ENCODE data around the gene SBF2.

Gene SBF2

GRCh38 chr11:10017911-10018310, 276.1 kb downstream of the SBF2 start:
- DNase-seq (ENCODE audit: low read depth): no peak
- no peak for TF ChIP-seq CTCF (IDR thresholded peaks at IDR 0.05; ENCODE audit: insufficient read depth, low read depth, low read length, missing control alignments)
- H3K4me3 ChIP-seq (ENCODE audit: low read depth, low read length): no peak overlapping the region

DNA sequence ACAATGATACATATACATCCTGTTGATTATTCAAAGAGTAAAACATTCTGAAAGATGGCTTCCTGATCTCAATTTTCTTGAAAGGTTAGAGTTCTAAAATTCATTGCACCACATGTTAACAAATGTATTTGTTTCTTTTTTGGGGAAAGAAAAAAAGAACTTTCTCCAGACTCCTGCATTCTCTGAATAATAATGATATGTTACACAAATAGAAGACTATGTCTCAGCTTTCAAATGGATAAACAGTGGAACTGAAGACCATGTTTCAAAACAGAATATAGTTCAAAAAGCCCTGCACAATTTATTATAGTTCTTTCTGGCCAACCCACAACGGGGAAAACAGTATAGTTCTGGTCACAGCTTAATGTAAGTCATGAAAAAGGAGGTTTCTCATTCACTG, 277.0 kb downstream of the SBF2 start:
- no peak overlapping the region for H3K4me3 ChIP-seq (ENCODE audit: low read depth, low read length)
- DNase-seq (ENCODE audit: low read depth): no peak
- no peak for TF ChIP-seq CTCF (IDR thresholded peaks at IDR 0.05; ENCODE audit: insufficient read depth, low read depth, low read length, missing control alignments)

DNA sequence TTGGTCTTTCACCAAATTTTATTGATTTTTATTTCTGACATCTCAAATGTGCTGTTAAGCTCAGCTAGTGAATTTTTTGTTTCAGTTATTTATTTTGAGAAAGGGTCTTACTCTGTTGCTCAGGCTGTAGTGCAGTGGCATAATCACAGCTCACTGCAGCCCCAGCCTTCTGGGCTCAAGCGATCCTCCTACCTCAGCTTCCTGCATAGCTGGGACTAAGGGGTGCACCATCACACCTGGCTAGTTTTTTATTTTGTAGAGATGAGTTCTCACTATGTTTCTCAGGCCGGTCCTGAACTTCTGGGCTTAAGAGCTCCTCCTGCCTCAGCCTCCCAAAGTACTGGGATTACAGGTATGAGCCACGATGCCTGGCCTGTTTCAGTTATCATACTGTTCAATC, 282.0 kb downstream of the SBF2 start:
- no peak for DNase-seq (ENCODE audit: low read depth)
- no peak for TF ChIP-seq CTCF (IDR thresholded peaks at IDR 0.05; ENCODE audit: insufficient read depth, low read depth, low read length, missing control alignments)
- no peak overlapping the region for H3K4me3 ChIP-seq (ENCODE audit: low read depth, low read length)

GRCh38 chr11:10005955-10006525, 288.0 kb downstream of the SBF2 start:
- no peak for TF ChIP-seq CTCF (IDR thresholded peaks at IDR 0.05; ENCODE audit: insufficient read depth, low read depth, low read length, missing control alignments)
- DNase-seq (ENCODE audit: low read depth): no peak
- no peak overlapping the region for H3K4me3 ChIP-seq (ENCODE audit: low read depth, low read length)

DNA sequence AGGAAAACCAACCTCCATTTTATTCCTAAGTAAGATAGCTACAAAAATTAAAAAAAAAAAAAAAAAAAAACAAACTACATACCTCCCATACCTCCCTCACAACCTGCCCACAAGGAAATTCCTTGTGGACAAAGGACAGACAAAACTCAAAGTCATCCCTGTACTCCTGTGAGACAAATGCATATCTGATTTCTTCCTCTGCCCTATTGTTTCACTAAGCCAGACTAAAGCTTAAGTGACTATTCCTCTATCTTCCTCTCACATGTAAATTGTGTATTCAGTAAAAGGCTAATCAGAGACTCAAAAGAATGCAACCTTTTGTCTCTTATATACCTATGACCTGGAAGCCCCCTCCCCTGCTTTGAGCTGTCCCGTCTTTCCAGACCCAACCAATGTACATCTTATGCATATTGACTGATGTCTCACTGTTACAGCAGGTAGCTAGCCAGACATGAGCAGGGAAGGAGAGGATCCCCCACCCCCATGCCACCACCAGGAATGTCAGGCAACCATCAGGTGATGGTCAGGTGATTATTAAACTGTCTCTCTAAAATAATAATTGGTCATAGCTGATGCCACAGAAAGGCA, 289.4 kb downstream of the SBF2 start:
- H3K4me3 ChIP-seq (ENCODE audit: low read depth, low read length): no peak overlapping the region
- TF ChIP-seq CTCF (IDR thresholded peaks at IDR 0.05; ENCODE audit: insufficient read depth, low read depth, low read length, missing control alignments): no peak
- no peak for DNase-seq (ENCODE audit: low read depth)

GRCh38 chr11:10002221-10002620, 291.8 kb downstream of the SBF2 start:
- H3K4me3 ChIP-seq (ENCODE audit: low read depth, low read length): no peak overlapping the region
- no peak for DNase-seq (ENCODE audit: low read depth)
- no peak for TF ChIP-seq CTCF (IDR thresholded peaks at IDR 0.05; ENCODE audit: insufficient read depth, low read depth, low read length, missing control alignments)

DNA sequence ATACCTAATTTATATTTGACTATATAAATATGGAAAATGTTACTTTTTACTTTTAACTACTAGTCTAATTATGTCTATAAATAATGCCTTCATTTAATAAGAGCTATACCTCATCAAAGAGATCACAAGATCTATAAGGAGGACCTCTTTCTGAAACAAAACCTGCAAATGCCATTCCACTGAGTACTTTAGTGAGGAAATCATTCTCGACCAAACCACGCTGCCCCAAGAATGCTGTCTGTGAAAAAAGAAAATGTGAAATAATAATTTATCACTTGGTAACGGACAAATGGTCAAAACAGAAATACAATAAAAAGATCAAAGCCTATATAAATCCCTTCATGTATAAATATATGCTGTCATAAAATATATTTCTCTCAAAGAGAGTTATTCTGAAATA, 301.7 kb downstream of the SBF2 start:
- H3K4me3 ChIP-seq (ENCODE audit: low read depth, low read length): no peak overlapping the region
- no peak for TF ChIP-seq CTCF (IDR thresholded peaks at IDR 0.05; ENCODE audit: insufficient read depth, low read depth, low read length, missing control alignments)
- no peak for DNase-seq (ENCODE audit: low read depth)
